ENCODE data around the gene FLNC. TPM values are rescaled to one million over a fixed set of nuclear protein-coding genes. Genes with fewer than 3 reads are reported as not detected.

FLNC gene
- total and polyA plus RNA-seq, 9 of the 15 experiments (the other 6 are each of a cell fraction or from before 2014, with no cell fraction given) = 0.90 to 155 (median 28.8) TPM

DNA sequence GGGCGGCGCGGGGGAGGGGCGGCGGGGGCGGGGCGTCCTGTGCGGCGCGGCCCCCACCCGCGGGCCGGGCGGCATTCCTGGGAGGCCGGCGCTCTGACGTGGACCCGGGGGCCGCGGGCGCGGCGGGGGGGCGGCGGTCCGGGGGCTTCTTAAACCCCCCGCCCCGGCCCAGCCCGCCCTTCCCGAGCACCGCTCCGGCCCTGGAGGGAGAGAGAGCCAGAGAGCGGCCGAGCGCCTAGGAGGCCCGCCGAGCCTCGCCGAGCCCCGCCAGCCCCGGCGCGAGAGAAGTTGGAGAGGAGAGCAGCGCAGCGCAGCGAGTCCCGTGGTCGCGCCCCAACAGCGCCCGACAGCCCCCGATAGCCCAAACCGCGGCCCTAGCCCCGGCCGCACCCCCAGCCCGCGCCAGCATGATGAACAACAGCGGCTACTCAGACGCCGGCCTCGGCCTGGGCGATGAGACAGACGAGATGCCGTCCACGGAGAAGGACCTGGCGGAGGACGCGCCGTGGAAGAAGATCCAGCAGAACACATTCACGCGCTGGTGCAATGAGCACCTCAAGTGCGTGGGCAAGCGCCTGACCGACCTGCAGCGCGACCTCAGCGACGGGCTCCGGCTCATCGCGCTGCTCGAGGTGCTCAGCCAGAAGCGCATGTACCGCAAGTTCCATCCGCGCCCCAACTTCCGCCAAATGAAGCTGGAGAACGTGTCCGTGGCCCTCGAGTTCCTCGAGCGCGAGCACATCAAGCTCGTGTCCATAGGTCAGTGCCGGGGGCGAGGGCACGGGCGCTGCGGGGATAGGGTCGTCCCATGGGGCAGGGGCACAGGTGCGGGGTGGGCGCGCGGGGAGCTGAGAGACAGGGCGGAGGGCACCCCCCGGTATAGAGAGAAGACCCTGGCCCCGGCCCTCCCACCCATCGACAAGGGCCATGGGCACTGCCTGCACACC lies at the start of gene FLNC (continued):
- TF ChIP-seq STAT6 (CRISPR knock-in tag; IDR thresholded peaks at IDR 0.05) (0 out of 2 replicates have a peak, but pooled peaks have one; percentile 66), RBFOX2 (IDR thresholded peaks at IDR 0.05; ENCODE audit: low read depth, low read length) (peak; percentile 60), HDGF (IDR thresholded peaks at IDR 0.05) (0 out of 2 replicates have a peak, but pooled peaks have one; percentile 42), SMAD3 (CRISPR knock-in tag; conservative IDR thresholded peaks at IDR 0.05) (no peak), ZNF280B (CRISPR knock-in tag; IDR thresholded peaks at IDR 0.05) (no peak), MTA3 (IDR thresholded peaks at IDR 0.05; ENCODE audit: borderline replicate concordance) (peak; percentile 54; the same call in 1 of the 2 replicates), GATAD2B (IDR thresholded peaks at IDR 0.05; ENCODE audit: borderline replicate concordance) (peak; percentile 90; the same call in 1 of the 2 replicates), NFRKB (IDR thresholded peaks at IDR 0.05; ENCODE audit: low read depth) (peak; percentile 33; the same call in 1 of the 2 replicates), ZFP91 (CRISPR knock-in tag; IDR thresholded peaks at IDR 0.05) (peak; percentile 70; the same call in 1 of the 2 replicates)
- TF ChIP-seq, protein P1, sequence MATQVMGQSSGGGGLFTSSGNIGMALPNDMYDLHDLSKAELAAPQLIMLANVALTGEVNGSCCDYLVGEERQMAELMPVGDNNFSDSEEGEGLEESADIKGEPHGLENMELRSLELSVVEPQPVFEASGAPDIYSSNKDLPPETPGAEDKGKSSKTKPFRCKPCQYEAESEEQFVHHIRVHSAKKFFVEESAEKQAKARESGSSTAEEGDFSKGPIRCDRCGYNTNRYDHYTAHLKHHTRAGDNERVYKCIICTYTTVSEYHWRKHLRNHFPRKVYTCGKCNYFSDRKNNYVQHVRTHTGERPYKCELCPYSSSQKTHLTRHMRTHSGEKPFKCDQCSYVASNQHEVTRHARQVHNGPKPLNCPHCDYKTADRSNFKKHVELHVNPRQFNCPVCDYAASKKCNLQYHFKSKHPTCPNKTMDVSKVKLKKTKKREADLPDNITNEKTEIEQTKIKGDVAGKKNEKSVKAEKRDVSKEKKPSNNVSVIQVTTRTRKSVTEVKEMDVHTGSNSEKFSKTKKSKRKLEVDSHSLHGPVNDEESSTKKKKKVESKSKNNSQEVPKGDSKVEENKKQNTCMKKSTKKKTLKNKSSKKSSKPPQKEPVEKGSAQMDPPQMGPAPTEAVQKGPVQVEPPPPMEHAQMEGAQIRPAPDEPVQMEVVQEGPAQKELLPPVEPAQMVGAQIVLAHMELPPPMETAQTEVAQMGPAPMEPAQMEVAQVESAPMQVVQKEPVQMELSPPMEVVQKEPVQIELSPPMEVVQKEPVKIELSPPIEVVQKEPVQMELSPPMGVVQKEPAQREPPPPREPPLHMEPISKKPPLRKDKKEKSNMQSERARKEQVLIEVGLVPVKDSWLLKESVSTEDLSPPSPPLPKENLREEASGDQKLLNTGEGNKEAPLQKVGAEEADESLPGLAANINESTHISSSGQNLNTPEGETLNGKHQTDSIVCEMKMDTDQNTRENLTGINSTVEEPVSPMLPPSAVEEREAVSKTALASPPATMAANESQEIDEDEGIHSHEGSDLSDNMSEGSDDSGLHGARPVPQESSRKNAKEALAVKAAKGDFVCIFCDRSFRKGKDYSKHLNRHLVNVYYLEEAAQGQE (IDR thresholded peaks at IDR 0.05; ENCODE audit: borderline replicate concordance) = no peak
- TF ChIP-seq, protein P1 (CRISPR knock-in tag; IDR thresholded peaks at IDR 0.05; ENCODE audit: low read depth) = peak; percentile 80; the same call in 1 of the 2 replicates
